ENCODE data around the gene KLF7. TPM values are rescaled to one million over a fixed set of nuclear protein-coding genes. Genes with fewer than 3 reads are reported as not detected.

Gene KLF7
- total RNA-seq, 1 donor from 2014 or later: 36.7 TPM

- Mint-ChIP-seq H3K4me1 (ENCODE audit: unreplicated experiment) (peaks cover 12% of the 10 kb centered on the region), H3K36me3 (ENCODE audit: unreplicated experiment) (no peaks in the 10 kb centered on the region), H3K27ac (ENCODE audit: unreplicated experiment) (no peak overlapping the region), H3K27me3 (ENCODE audit: unreplicated experiment) (no peaks in the 10 kb centered on the region), H3K4me3 (ENCODE audit: unreplicated experiment) (no peak overlapping the region), H3K9me3 (ENCODE audit: unreplicated experiment) (no peaks in the 10 kb centered on the region)
- no peak for DNase-seq (ENCODE audit: extremely low spot score, unreplicated experiment)
- TF ChIP-seq CTCF (IDR thresholded peaks at IDR 0.05): no peak
Measured at GRCh38 chr2:207066791-207067460, 98.8 kb downstream of the KLF7 start.

GRCh38 chr2:207066166-207066565, 99.6 kb downstream of the KLF7 start:
- no peak for DNase-seq (ENCODE audit: extremely low spot score, unreplicated experiment)
- no peak for TF ChIP-seq CTCF (IDR thresholded peaks at IDR 0.05)
- Mint-ChIP-seq H3K4me1 (ENCODE audit: unreplicated experiment) (peaks cover 12% of the 10 kb centered on the region), H3K4me3 (ENCODE audit: unreplicated experiment) (no peak overlapping the region), H3K9me3 (ENCODE audit: unreplicated experiment) (no peaks in the 10 kb centered on the region), H3K27me3 (ENCODE audit: unreplicated experiment) (no peaks in the 10 kb centered on the region), H3K27ac (ENCODE audit: unreplicated experiment) (no peak overlapping the region), H3K36me3 (ENCODE audit: unreplicated experiment) (no peaks in the 10 kb centered on the region)

GRCh38 chr2:207064128-207064690, 101.5 kb downstream of the KLF7 start:
- Mint-ChIP-seq H3K4me3 (ENCODE audit: unreplicated experiment) (no peak overlapping the region), H3K27me3 (ENCODE audit: unreplicated experiment) (no peaks in the 10 kb centered on the region), H3K4me1 (ENCODE audit: unreplicated experiment) (peaks cover 8% of the 10 kb centered on the region), H3K9me3 (ENCODE audit: unreplicated experiment) (no peaks in the 10 kb centered on the region), H3K27ac (ENCODE audit: unreplicated experiment) (no peak overlapping the region), H3K36me3 (ENCODE audit: unreplicated experiment) (no peaks in the 10 kb centered on the region)
- no peak for TF ChIP-seq CTCF (IDR thresholded peaks at IDR 0.05)
- no peak for DNase-seq (ENCODE audit: extremely low spot score, unreplicated experiment)

GRCh38 chr2:207061181-207061580, 104.6 kb downstream of the KLF7 start:
- Mint-ChIP-seq H3K36me3 (ENCODE audit: unreplicated experiment) (no peaks in the 10 kb centered on the region), H3K4me1 (ENCODE audit: unreplicated experiment) (no peaks in the 10 kb centered on the region), H3K27me3 (ENCODE audit: unreplicated experiment) (no peaks in the 10 kb centered on the region), H3K4me3 (ENCODE audit: unreplicated experiment) (no peak overlapping the region), H3K27ac (ENCODE audit: unreplicated experiment) (no peak overlapping the region), H3K9me3 (ENCODE audit: unreplicated experiment) (no peaks in the 10 kb centered on the region)
- no peak for DNase-seq (ENCODE audit: extremely low spot score, unreplicated experiment)
- no peak for TF ChIP-seq CTCF (IDR thresholded peaks at IDR 0.05)

- Mint-ChIP-seq H3K9me3 (ENCODE audit: unreplicated experiment) (peaks cover 3% of the 10 kb centered on the region), H3K4me1 (ENCODE audit: unreplicated experiment) (peaks cover 4% of the 10 kb centered on the region), H3K36me3 (ENCODE audit: unreplicated experiment) (no peaks in the 10 kb centered on the region), H3K4me3 (ENCODE audit: unreplicated experiment) (no peak overlapping the region), H3K27ac (ENCODE audit: unreplicated experiment) (no peak overlapping the region), H3K27me3 (ENCODE audit: unreplicated experiment) (no peaks in the 10 kb centered on the region)
- DNase-seq (ENCODE audit: extremely low spot score, unreplicated experiment): no peak
- no peak for TF ChIP-seq CTCF (IDR thresholded peaks at IDR 0.05)
Measured at GRCh38 chr2:207055257-207055656, 110.5 kb downstream of the KLF7 start.
